NCI-H2081 (cell line): Measurements from ENCODE around the gene KCNC1.

Experiments used
- DNase-seq, 2 experiments: peaks; one replicate each; lab custom pipeline; 2025; lab: John Stamatoyannopoulos, UW

Gene KCNC1

DNA sequence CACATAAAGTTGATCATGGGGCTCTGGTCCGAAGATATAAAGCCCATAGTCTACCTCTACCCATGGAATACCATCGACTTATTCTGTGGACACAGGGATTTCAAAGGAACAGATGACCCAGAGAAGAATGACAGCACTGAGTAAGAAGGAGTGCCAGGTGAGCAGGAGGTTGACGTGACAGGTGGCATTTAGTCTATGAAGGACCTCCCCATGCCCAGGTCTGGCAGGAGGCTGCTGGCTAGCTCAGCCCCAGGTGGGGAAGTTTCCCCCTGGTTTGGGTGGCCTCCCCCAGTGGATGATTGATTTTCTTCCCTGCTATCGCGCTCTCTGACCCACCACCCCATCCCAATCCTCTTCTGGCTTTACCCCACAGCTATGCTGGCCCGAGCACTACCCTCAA, 39.1 kb downstream of the KCNC1 start:
- no peak for DNase-seq

DNA sequence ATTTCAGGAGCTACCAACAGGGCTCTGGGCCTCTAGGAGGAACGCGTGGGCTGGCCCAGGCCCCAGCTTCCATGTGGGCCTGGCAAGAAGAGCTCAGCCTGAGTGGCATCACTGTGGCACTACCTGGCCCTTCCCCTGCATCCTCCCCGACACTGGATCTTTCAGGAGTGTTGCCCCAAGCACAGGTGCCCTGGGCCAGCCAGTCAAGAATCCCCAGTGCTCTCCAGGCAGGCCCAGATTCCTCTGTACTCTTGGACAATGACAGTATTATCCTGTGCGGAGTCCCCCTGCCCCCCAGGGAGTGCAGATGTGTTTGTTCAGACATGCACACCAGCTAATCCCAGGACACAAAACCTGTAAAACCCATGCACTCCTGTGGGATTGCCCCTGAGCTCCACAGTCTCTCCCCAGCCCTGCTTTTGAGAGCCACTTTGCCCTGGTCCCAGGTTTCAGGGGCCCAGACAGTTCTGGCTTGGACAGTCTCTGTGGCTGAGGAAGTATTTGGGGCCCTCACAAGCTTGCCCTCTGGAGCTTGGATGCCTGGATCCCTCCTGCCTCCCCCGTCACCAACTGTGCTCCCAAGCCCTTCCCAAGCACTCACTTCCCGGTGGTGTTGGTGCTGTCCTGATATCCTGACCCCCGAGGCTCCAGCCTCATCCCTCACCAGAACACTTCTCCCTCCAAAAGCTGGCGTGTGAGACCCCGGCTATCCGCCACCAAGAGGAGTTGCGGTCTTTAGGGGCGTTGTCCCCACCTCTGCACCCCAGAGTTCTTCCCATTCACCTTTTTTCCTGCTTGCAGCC, 39.9 kb downstream of the KCNC1 start:
- no peak for DNase-seq

DNA sequence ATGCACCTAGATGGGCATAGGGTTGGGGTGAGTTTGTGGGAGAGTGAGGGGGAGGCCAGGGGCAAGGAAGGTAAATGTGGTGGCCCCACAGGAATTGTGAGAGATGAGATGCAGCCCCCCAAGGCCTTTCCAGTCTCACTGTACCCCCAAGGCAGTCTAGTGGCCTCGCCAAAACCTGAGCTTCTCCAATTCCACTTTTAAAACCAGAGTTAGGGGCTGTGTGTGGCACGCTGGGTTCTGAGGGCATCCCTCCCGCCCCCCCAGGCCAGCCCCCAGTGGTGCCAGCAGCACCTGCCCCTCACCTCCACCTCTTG, 40.4 kb downstream of the KCNC1 start:
- no peak for DNase-seq

DNA sequence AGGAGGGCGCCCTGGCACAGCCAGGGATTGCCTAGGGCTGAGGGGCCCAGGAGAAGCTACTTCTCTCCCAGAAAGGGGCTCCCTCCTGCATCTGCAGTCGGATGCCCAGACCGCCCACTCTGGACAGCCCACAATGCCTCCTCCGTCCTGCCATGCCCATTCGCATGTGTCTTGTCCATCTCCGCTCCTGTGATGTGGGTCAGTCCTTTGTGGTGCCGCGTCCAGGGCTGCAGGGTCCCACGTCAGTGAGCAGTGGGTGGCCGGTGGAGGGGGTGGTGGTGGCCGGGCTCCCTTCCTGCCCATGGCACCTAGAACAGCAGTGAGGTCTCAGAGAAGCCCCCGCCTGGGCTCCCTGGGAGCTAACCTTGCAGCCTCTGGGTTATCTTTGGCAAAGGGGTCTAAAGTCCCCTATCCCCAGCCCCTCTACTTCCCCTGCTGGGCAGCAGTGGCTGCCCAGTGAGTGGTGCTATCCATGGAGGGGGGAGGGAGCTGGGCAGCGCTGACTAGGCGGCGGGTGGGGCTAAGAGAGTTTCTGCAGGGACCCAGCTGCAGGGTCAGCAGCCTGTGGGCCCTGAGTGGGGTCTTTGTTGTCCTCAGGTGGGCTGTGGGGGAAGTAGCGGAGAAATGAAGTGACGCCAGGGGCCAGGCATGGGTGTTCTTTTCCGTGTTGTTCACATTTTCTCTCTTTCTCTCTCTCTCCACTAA, 41.1 kb downstream of the KCNC1 start:
- DNase-seq: no peak

DNA sequence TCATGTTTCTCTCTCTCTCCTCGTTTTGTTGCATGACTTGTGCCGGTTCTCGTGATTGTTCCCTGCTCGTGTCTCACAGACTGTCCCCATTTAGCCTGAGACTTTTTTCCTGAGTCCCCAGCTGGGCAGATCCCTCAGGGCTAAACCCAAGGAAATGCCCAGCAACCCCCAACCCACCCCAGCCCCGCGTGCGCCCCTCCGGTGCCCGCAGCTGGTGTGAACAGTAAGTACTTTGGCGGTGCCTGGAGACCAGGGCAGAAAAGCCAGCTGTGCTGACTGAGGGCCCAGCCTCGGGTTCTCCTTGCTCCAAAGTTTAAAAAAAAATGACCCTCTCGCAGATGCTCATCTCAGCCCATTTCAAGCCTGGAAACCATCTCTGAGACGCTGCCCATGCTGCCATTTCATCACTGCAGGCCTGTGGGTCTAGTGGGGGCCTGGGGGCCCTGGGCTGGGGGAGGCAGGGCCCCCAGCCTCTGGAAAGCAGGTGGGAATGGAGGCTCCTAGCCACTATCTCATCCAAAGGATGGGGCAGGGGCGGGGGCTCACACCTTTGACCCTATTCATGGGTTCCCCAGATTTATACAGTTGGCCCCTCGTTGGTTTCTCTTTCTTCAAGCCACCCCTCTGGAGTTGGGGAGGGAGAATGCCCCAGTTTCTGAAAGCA, 41.8 kb downstream of the KCNC1 start:
- DNase-seq: no peak

DNA sequence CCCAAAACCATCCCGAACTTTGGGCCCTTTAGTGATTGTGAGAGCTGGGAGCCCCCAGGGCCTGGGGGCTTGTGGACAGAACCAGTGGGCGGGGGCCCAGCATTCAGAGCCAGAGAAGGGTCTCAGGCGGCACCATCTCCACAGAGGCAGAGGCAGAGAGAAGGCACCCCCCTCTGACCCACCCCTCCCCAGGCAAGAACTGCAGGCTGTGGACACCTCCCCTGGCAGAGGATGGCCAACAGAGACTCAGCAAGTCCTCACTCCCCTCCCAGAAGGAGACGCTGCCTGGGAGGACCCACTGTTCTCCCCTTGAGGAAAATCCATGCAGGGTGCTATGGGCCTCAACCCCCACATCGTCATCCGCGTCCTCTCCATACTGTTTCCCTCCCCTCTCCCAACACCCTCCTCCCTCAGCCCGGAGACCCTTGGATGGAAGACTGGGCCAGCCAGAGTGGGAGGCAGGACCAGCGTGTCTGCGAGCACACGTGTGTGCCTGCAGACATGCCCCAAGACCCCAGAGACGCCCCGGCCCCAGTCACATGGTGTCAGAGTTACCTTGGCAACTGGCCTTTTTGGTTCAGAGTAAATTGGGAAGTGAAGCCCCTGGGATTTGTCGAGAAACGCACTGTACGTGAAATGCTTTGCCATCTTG, 42.6 kb downstream of the KCNC1 start:
- no peak for DNase-seq

DNA sequence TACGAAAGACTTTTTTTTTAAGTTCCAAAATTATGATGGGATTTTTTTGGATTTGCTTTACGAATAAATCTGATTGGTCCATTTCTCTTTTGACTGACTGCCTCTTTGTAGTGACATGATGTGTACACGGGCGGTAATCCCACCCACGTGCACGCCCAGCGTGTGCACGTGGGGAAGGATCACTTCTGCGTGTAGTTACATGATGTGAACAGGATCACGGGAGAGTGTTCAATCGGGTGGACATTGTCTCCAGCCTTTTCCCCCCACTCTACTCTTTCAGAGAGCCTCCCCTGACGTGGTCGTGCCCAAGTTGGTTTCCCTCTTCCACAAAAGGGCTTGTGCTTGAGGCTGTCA, 43.1 kb downstream of the KCNC1 start:
- DNase-seq: no peak

DNA sequence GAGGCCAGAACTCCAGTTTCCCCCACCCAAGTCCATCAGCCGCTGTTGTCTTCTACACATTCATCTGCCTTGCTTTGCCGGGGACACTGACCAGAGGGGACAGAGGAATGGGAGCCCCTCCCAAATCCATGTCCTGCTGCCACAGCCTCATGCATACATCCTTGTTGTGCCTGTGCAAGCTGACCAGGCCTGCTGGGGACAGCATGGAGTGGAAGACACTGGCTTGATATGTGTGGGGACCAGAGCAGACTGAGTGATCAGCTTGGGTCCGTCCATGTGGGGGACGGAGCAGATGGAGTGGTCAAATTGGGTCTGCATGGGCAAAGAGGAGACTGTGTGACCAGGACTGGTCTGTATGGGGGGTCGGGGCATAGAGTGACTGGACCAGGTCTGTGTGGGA, 43.8 kb downstream of the KCNC1 start:
- DNase-seq: no peak

DNA sequence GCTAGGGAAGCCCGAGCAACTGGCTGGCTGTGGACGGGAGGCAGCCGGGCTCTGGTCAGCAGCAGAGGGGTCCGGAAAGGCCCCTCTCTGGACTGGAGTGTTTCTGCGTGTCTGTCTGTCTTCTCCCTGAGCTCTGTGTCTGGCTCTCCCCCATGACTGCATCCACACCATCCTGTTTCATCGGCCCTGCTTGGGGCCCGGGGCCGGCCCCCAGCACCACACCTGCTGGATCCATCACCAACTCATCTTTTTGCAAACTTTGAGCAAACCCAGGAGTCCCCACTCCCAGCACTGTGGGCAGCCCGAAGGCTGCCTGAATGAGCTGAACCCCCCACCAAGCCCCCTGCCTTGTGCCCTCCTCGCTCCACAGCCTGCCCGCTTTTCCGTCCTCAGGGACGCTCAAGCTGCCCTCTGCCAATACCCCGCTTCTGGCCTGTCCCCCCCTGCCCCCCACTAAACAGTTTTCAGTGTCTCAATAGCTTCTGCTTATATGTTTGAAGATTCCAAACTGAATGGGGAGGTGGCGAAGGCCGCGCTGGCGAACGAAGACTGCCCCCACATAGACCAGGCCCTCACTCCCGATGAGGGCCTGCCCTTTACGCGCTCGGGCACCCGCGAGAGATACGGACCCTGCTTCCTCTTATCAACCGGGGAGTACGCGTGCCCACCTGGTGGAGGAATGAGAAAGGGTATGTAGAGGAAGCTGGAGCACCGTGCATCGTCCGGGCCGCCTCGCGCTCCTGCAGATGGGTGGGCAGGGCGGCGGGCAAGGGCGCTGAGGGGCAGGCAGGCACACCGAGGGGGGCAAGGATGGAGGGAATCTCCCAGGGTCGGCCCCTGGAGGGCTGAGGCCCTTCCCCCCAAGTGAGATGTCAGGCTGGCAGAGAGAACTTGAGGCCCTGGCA, 44.6 kb downstream of the KCNC1 start:
- no peak for DNase-seq

DNA sequence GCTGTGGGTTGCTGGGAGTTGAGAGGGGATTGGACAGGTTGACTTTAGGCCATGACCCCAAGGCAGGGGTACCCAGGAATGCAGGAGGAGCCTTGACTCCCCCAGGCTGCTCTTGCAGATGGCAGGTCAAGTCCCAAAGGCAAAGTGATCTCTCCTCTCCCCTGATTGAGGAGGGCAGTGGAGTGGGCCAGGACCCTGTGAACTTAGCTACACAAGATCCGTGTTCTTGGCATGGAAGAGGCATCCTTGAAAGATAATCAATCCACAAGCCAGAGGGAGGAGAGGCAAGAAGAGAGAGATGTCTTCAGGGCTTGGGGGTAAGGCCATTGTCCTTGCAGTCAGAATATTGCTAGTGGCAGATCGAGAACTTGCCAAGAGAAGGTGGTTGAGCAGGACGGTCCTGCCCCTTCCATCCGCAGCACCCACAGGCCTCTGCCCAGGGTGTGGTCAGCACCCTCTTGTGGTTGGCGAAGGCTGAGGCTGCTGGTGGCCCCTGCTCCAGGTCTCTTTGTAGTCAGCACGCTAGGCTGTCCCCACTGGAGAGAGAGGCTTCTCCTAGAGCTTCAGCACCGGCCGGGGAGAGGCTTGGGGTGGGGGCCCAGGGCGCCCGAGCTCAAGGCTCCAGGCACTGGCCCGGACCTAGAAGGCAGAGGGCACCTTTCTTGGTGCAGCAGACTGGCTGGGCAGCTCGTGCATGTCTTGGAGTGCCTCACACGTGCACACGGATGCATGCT, 45.4 kb downstream of the KCNC1 start:
- no peak for DNase-seq

DNA sequence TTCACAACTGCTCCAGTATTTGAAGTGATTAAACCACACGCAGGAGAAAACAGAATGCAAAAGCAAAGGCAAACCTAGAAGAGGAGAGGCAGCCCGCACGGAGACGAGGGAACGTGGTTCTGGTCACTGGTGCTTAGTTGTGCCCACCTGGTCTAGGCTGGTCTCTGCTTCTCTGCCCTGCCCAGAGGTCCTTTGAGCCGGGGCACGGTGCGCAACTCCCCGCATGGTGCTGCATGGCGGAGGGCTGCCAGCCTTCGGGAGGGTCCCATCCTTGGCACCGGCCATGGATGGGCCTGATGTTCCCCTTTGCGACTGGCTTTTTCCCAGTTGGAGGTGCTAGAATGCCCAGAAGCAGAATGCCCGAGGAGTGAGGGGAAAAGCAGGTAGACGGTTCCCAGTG, 46.1 kb downstream of the KCNC1 start:
- DNase-seq: no peak

DNA sequence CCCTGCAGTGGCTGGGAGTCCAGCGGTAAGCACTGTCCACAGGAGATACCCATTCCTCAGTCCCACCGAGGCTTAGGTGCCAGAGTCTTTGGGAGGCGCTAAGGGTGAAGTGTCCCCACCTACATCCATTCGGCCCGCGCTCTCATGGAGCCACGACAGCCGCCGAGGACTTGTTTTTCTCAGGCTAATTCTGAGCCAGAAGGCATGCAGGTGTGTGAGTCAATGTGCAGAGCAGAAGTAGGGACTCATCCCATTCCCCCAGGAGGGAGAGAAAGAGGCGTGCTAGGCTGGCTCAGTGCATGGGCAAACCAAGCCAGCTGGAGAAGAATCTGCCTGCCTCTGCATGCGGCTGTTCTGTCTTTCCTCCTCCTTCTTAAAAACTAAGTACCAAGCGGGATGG, 46.6 kb downstream of the KCNC1 start:
- DNase-seq: no peak

DNA sequence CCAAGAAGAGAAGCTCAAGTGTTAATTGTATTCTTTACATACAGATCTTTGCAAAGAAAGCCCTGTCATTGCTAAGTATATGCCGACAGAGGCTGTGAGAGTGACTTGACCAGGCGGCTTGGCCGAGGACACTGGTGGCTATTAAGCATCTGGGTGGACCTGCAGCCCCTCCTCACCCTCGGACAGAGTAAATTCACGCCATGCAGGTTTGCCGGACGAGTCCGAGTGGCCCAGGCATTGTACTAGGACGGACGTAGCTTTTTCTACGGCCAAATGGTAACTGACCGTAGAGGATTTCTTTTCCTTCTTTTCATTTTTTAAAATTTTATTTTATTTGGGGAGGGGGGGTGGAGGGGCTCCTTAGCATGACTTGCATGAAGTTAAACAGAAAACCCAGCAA, 47.0 kb downstream of the KCNC1 start:
- no peak for DNase-seq

DNA sequence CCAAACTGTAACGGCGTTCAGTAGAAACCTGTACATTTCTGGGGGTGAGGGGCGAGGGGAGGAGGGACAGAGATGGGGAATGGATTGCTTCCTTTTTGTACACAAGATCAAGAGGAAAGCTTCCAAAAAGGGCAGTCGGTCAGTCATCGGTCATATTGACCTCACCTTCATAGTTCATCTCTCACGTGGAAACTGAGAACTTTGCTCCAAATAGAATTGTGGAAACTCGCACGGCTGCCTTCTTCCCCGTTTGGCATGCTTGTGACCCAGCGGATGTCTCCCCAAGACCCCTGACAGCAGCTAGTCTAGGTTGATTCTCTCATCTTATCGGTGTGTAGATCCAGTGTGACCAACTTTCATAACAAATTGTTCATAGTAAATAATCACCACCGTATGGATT, 47.6 kb downstream of the KCNC1 start:
- DNase-seq: no peak

DNA sequence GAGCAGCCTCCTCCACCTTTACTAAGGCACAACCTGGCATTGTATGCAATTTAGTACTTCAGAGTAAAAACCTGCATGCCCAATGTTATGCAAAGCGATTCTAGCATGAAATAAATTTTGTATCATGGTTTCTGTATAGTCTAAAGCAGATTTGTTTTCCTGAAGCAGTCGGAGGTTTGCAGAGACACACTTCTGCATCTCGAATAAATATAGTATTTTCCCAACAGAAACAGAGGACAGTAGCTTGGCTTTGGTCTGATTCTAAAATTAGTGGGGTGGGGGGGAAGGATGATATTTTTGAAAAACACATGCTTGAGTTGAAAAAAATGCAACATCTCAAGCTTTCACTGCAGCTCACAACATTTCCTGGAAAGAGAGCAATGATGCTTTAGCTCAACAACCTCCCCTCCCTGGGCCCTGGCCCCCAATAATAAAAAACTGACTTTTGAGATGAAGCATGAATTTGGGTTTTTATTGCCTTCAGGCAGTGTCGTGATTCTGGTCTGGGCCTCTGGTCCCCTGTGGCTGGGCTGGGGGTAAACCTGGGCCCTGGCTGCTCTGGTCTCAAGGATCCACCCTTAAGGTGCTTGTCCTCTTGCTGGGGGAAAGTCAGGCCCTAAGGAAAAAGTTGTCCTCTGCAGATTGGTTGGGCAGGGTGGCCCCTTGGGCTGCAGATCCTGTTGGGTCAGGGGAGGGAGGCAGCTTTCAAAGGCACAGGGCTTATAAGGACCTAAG, 48.2 kb downstream of the KCNC1 start:
- DNase-seq: no peak

DNA sequence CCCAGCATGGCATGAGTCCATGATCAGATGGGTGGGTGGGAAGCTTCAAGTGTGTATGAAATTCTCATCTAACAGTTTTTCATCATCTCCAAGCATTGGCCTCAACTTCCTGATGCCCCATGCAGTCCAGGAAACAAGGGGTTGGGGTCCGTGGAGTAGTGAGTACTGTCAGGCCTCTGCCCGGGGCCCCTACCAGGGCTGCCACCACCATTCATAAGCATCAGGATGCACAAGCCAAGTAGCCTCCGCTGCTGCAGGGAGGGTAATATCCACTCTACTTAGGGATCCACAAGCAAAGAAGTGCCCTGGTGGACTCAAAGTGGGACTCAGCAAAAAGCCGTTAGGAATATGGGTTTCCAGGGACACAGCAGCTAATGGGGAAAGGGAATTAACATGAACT, 49.3 kb downstream of the KCNC1 start:
- no peak for DNase-seq

DNA sequence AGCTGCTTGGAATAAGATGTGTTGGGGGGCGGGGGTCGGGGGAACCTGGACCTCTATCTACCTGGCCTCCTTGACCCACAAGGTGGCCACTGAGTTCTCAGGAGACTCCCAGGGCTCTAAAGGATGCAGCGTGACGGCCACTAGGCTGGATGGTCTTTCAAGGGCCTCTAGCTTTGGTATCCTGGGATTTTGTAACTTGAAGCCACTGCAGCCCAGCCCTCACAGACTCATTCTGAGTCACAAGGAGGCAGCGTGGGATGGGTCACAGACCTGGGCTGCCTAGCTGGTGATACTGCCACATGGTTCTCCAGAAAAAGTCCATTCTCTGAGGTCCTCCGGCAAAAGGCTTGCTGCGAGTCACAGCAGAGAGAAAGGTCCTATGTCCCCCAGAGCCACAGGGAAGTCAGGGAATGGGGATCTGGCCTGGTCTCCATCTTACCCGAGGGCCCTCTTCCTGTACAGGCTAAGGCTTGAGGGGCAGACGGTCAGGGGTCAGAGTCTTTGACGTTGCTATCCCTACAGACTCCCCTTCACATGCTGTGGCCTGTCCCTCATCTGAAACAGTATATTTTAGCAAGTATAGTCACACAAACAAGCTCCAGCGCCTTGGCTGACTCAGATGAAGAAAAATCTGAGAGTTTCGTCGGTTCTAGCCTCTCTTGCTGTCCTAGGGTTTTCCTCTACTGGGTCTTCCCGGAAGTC, 52.4 kb downstream of the KCNC1 start:
- no peak for DNase-seq

DNA sequence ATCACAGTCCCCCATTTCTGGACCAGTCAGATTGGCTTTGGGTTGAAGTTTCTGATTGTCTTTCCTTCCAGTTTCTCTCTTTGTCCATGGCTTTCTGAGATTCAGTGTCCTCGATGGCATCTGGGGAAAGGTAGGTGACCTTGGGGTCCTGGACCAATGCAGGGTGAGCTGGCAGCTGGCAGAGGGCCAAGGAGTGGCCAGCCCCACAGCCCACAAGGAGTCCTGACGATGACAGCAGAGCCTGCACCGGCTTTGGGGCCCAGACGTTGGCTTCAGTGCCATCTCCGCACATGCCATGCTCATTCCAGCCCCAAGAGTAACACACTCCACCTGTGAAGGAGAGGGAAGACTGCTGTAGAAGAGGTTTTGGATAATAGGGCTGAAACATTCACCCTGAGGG, 53.5 kb downstream of the KCNC1 start:
- DNase-seq: no peak

DNA sequence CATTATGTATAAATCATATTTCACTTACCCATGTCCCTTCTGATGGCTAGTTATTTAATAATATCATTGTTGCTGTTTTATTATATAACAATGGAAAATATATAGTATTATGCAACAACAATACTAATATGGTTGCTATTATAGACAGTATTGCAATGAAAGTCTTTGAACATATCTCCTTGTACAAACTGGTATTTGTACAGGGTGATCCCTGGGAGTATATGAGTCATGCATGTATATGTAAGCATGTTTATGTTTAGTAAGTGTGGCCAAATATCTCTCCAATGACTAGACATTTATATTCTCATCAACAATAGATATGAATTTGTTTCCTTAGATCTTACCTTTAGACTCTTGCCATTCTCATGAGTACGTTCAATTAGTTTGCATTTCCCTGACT, 55.9 kb downstream of the KCNC1 start:
- DNase-seq: no peak

DNA sequence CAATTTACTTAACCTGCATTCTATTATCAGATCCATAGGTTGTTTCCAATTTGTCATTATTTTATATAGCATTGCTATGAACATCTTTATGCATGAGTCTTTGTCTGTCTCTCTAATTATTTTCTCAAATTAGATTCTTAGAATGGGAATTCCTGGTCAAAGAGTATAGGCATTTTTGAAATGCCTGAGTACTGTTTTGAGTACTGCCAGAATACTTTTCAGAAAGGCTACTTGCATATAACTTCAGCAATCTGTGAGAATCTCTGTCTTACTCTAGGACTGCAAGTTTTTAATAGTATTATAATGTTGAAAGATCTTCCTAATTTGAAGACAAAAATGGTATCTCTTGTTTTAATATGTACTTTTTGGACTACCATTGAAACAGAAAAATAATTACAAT, 56.6 kb downstream of the KCNC1 start:
- DNase-seq: no peak
